Duodenal mucosa (tissue), 2 donors: Measurements from ENCODE around the gene TKT.
A peak's percentile ranks its signal among the peaks of the same experiment; 100 is the strongest.
"Not testable (repeated sequence)": the region's sequence is repeated elsewhere in the genome, so short reads cannot be mapped to it uniquely, and the experiment has no call there.

Source experiments
- H3K27ac ChIP-seq: one replicate; pipeline ENCODE4 v1.7.0; 2013; ENCODE audit warnings: low read depth, low read length
- H3K27me3 ChIP-seq, 2 donors: one replicate each; pipeline ENCODE4 v1.7.0; 2013; ENCODE audit warnings: low read length in 2 of 2, control low read depth in 1 of 2; ENCODE audit not compliant: insufficient read depth in 2 of 2, control insufficient read depth in 1 of 2
- H3K36me3 ChIP-seq, 2 donors: one replicate each; pipeline ENCODE4 v1.7.0; 2013; ENCODE audit warnings: low read length in 2 of 2, control low read depth in 1 of 2; ENCODE audit not compliant: insufficient read depth in 2 of 2, control insufficient read depth in 1 of 2
- H3K4me1 ChIP-seq, 2 donors: one replicate each; pipeline ENCODE4 v1.7.0; 2013; ENCODE audit warnings: low read length in 2 of 2, control low read depth in 1 of 2; ENCODE audit not compliant: insufficient read depth in 2 of 2, control insufficient read depth in 1 of 2
- H3K4me3 ChIP-seq, 2 donors: one replicate each; pipeline ENCODE4 v1.7.0; 2013; ENCODE audit warnings: low read length in 2 of 2, low read depth in 1 of 2
- H3K9ac ChIP-seq, 2 donors: one replicate each; pipeline ENCODE4 v1.7.0; 2013; ENCODE audit warnings: low read length in 2 of 2, low read depth in 1 of 2
- H3K9me3 ChIP-seq, 2 donors: one replicate each; pipeline ENCODE4 v1.7.0; 2013; ENCODE audit warnings: low read length in 2 of 2, control low read depth in 1 of 2; ENCODE audit not compliant: control insufficient read depth in 1 of 2

The TKT gene

GRCh38 chr3:53252947-53253322 lies 2.9 kb downstream of the TKT start:
- not testable (repeated sequence) for H3K9ac ChIP-seq, H3K27ac ChIP-seq

GRCh38 chr3:53252096-53252946 lies 3.5 kb downstream of the TKT start:
- H3K27ac ChIP-seq, result no peak overlapping the region
- H3K4me3 ChIP-seq, result peak overlapping the region in 1 of 2 donors; percentile 22
- H3K9ac ChIP-seq, result peak overlapping the region in 1 of 2 donors; percentile 2
- no peaks in the 10 kb centered on the region for H3K27me3 ChIP-seq
- H3K4me1 ChIP-seq, result peaks cover 20 to 47% of the 10 kb centered on the region in 2 donors
- no peaks in the 10 kb centered on the region for H3K9me3 ChIP-seq
- peaks cover 0 to 3% of the 10 kb centered on the region in 2 donors for H3K36me3 ChIP-seq

More at GRCh38 chr3:53252947-53253322, 2.9 kb downstream of the TKT start:
- H3K4me1 ChIP-seq, result peaks cover 20 to 47% of the 10 kb centered on the region in 2 donors
- not testable (repeated sequence) for H3K27me3 ChIP-seq, H3K4me3 ChIP-seq, H3K9me3 ChIP-seq, H3K36me3 ChIP-seq

- no peaks in the 10 kb centered on the region for H3K9me3 ChIP-seq
- H3K4me1 ChIP-seq, result peaks cover 20 to 47% of the 10 kb centered on the region in 2 donors
- H3K9ac ChIP-seq, result no peak overlapping the region
- H3K36me3 ChIP-seq, result peaks cover 0 to 3% of the 10 kb centered on the region in 2 donors
- H3K27me3 ChIP-seq, result no peaks in the 10 kb centered on the region
- no peak overlapping the region for H3K27ac ChIP-seq
- H3K4me3 ChIP-seq, result no peak overlapping the region
Measured at GRCh38 chr3:53250881-53251605, 4.8 kb downstream of the TKT start.

- no peak overlapping the region for H3K27ac ChIP-seq
- H3K27me3 ChIP-seq, result no peaks in the 10 kb centered on the region
- no peaks in the 10 kb centered on the region for H3K9me3 ChIP-seq
- no peak overlapping the region for H3K4me3 ChIP-seq
- no peak overlapping the region for H3K9ac ChIP-seq
- peaks cover 0 to 3% of the 10 kb centered on the region in 2 donors for H3K36me3 ChIP-seq
- H3K4me1 ChIP-seq, result peaks cover 20 to 47% of the 10 kb centered on the region in 2 donors
Measured at GRCh38 chr3:53250453-53250852, 5.4 kb downstream of the TKT start.

GRCh38 chr3:53248161-53248560 lies 7.7 kb downstream of the TKT start:
- Histone ChIP-seq H3K4me1 (peaks cover 36 to 46% of the 10 kb centered on the region in 2 donors), H3K9ac (no peak overlapping the region), H3K27ac (no peak overlapping the region), H3K36me3 (peaks cover 0 to 9% of the 10 kb centered on the region in 2 donors), H3K9me3 (no peaks in the 10 kb centered on the region), H3K27me3 (no peaks in the 10 kb centered on the region), H3K4me3 (no peak overlapping the region)

- peaks cover 37 to 50% of the 10 kb centered on the region in 2 donors for H3K4me1 ChIP-seq
- no peak overlapping the region for H3K9ac ChIP-seq
- H3K9me3 ChIP-seq, result no peaks in the 10 kb centered on the region
Measured at GRCh38 chr3:53247619-53248018, 8.2 kb downstream of the TKT start.

GRCh38 chr3:53244271-53244670 lies 11.6 kb downstream of the TKT start:
- H3K4me1 ChIP-seq, result peaks cover 17 to 33% of the 10 kb centered on the region in 2 donors
- peaks cover 15 to 39% of the 10 kb centered on the region in 2 donors for H3K36me3 ChIP-seq
- H3K9ac ChIP-seq, result no peak overlapping the region

More at GRCh38 chr3:53247619-53248018, 8.2 kb downstream of the TKT start:
- Histone ChIP-seq H3K36me3 (peaks cover 0 to 9% of the 10 kb centered on the region in 2 donors), H3K27me3 (no peaks in the 10 kb centered on the region), H3K4me3 (no peak overlapping the region), H3K27ac (no peak overlapping the region)

GRCh38 chr3:53243785-53244184 lies 12.0 kb downstream of the TKT start:
- Histone ChIP-seq H3K27ac (no peak overlapping the region), H3K4me3 (no peak overlapping the region), H3K27me3 (no peaks in the 10 kb centered on the region), H3K9me3 (no peaks in the 10 kb centered on the region), H3K4me1 (peaks cover 17 to 33% of the 10 kb centered on the region in 2 donors), H3K9ac (no peak overlapping the region), H3K36me3 (peaks cover 15 to 43% of the 10 kb centered on the region in 2 donors)

More at GRCh38 chr3:53244271-53244670, 11.6 kb downstream of the TKT start:
- Histone ChIP-seq H3K27ac (no peak overlapping the region), H3K27me3 (no peaks in the 10 kb centered on the region), H3K9me3 (no peaks in the 10 kb centered on the region), H3K4me3 (no peak overlapping the region)

- Histone ChIP-seq H3K9ac (no peak overlapping the region), H3K27ac (no peak overlapping the region), H3K4me1 (peaks cover 23 to 35% of the 10 kb centered on the region in 2 donors)
Measured at GRCh38 chr3:53243165-53243564, 12.7 kb downstream of the TKT start.

GRCh38 chr3:53242642-53243041 lies 13.2 kb downstream of the TKT start:
- peaks cover 28 to 39% of the 10 kb centered on the region in 2 donors for H3K4me1 ChIP-seq
- H3K9me3 ChIP-seq, result no peaks in the 10 kb centered on the region
- H3K27me3 ChIP-seq, result no peaks in the 10 kb centered on the region
- H3K36me3 ChIP-seq, result peaks cover 15 to 50% of the 10 kb centered on the region in 2 donors
- H3K9ac ChIP-seq, result no peak overlapping the region
- no peak overlapping the region for H3K4me3 ChIP-seq
- H3K27ac ChIP-seq, result no peak overlapping the region

More at GRCh38 chr3:53243165-53243564, 12.7 kb downstream of the TKT start:
- Histone ChIP-seq H3K4me3 (no peak overlapping the region), H3K27me3 (no peaks in the 10 kb centered on the region), H3K9me3 (no peaks in the 10 kb centered on the region), H3K36me3 (peaks cover 15 to 49% of the 10 kb centered on the region in 2 donors)
